HepG2 (cell line): ENCODE measurements around the gene KCTD21. TPM values are rescaled to one million over a fixed set of nuclear protein-coding genes. Genes with fewer than 3 reads are reported as not detected.

Source experiments
- DMAP1 ChIP-seq: IDR thresholded peaks from 2 replicates; pipeline ENCODE4 v1.6.1; 2016
- EEA1 ChIP-seq: sonication (generic); formaldehyde crosslinking; IDR thresholded peaks from 2 replicates; pipeline ENCODE4 v1.5.1; 2020; ENCODE audit warnings: mild to moderate bottlenecking, missing genetic modification reagents, borderline replicate concordance
- GFI1 ChIP-seq: sonication (generic); formaldehyde crosslinking; IDR thresholded peaks from 2 replicates; pipeline ENCODE4 v1.5.0; 2020; ENCODE audit warnings: missing genetic modification reagents, mild to moderate bottlenecking, borderline replicate concordance
- IKZF1 ChIP-seq: fragments of 450-650 bp; IDR thresholded peaks from 2 replicates; pipeline ENCODE4 v1.7.1; 2016
- SMAD3 ChIP-seq: sonication (generic); formaldehyde crosslinking; IDR thresholded peaks from 2 replicates; pipeline ENCODE4 v1.4.0; 2020; ENCODE audit warnings: missing genetic modification reagents
- SNAPC2 ChIP-seq: sonication (generic); formaldehyde crosslinking; IDR thresholded peaks from 2 replicates; pipeline ENCODE4 v1.8.1; 2022; ENCODE audit warnings: mild to moderate bottlenecking, missing genetic modification reagents
- ZNF329 ChIP-seq: sonication (generic); formaldehyde crosslinking; IDR thresholded peaks from 2 replicates; pipeline ENCODE4 v1.9.0; 2021; ENCODE audit warnings: low read depth, mild to moderate bottlenecking, missing genetic modification reagents
- polyA plus RNA-seq, 8 experiments: library from polyadenylated mRNA; depleted of rRNA in 3 of 8; stranded (reverse) in 7 of 8; unstranded in 1 of 8; fragments of >200 nt; fragmentation: Illumina TruSeq in 4 of 8; extraction: Trizol in 4 of 8; gene quantifications; 2 replicates each; pipeline versions ENCODE4 v1.2.1 to v1.2.3, GENCODE V29; 2011 to 2016; ENCODE audit warnings: low read depth in 4 of 8, missing spikeins in 1 of 8, mixed read lengths in 1 of 8; ENCODE audit not compliant: insufficient read depth in 1 of 8
- total RNA-seq, 5 experiments: library from RNA; depleted of rRNA; stranded (reverse); fragments of >200 nt; fragmentation: Illumina TruSeq; extraction: Trizol; gene quantifications; 2 replicates each; pipeline ENCODE4 v1.2.3, GENCODE V29; 2016; ENCODE audit warnings: low read depth in 1 of 5
- TF ChIP-seq, protein P1 (sequence below): sonication (generic); formaldehyde crosslinking; conservative IDR thresholded peaks from 2 replicates; pipeline ENCODE4 v1.4.0; 2020; ENCODE audit warnings: mild to moderate bottlenecking, missing genetic modification reagents, moderate library complexity
- TF ChIP-seq, protein P2 (sequence below): sonication (generic); formaldehyde crosslinking; IDR thresholded peaks from 2 replicates; pipeline ENCODE4 v1.4.0; 2020; ENCODE audit warnings: mild to moderate bottlenecking, missing genetic modification reagents
- TF ChIP-seq, protein P3 (sequence below): sonication (generic); formaldehyde crosslinking; IDR thresholded peaks from 2 replicates; pipeline ENCODE4 v1.4.0; 2020; ENCODE audit warnings: missing genetic modification reagents, borderline replicate concordance
- TF ChIP-seq, protein P4 (sequence below): sonication (generic); formaldehyde crosslinking; IDR thresholded peaks from 2 replicates; pipeline ENCODE4 v1.5.0; 2020; ENCODE audit warnings: missing genetic modification reagents
- TF ChIP-seq, protein P5 (sequence below): sonication (generic); formaldehyde crosslinking; IDR thresholded peaks from 2 replicates; pipeline ENCODE4 v1.4.0; 2020; ENCODE audit warnings: mild to moderate bottlenecking, missing genetic modification reagents
- TF ChIP-seq, protein P6 (sequence below): sonication (generic); formaldehyde crosslinking; conservative IDR thresholded peaks from 2 replicates; pipeline ENCODE4 v1.5.0; 2020; ENCODE audit warnings: missing genetic modification reagents
- TF ChIP-seq, protein P7 (sequence below): sonication (generic); formaldehyde crosslinking; IDR thresholded peaks from 2 replicates; pipeline ENCODE4 v1.4.0; 2020; ENCODE audit warnings: missing genetic modification reagents

KCTD21 gene
- total and polyA plus RNA-seq, 2 of the 13 experiments (the other 11 are each of a cell fraction or from before 2014, with no cell fraction given) = 3.1 to 13.5 TPM

DNA sequence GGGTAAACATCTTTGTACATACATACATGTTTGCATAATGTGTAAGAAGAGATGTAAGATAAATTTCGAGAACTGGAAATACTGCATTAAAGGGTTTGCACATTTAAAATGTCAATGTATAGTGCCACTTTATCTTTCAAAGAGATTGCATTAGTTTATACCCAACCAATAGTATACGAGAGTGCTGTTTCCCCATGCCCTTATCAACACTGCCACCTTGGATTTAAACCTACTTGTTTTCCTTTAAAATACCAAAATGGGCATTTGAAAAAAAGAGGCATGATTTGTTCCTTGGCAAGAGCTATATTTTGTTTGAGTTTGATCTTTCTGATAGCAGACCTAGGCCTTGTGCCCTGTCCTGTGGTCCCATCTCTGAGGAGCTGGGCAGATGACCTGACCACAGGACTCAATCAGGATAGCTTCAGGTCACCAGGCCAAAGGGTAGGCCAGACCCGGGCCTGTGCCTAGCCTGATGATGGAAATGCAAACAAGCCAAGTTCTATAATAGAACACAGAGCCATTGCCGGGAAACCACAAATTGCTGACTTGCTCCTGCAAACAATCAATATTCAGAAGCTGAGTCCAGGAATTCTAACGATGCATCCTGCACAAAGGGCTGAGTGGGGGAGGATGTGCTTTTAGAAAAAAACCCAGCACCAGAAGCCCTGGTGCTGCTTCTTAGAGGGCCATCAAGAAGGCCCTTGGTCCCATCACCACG lies 32.1 kb downstream of the KCTD21 start (continued):
- TF ChIP-seq, protein P1, sequence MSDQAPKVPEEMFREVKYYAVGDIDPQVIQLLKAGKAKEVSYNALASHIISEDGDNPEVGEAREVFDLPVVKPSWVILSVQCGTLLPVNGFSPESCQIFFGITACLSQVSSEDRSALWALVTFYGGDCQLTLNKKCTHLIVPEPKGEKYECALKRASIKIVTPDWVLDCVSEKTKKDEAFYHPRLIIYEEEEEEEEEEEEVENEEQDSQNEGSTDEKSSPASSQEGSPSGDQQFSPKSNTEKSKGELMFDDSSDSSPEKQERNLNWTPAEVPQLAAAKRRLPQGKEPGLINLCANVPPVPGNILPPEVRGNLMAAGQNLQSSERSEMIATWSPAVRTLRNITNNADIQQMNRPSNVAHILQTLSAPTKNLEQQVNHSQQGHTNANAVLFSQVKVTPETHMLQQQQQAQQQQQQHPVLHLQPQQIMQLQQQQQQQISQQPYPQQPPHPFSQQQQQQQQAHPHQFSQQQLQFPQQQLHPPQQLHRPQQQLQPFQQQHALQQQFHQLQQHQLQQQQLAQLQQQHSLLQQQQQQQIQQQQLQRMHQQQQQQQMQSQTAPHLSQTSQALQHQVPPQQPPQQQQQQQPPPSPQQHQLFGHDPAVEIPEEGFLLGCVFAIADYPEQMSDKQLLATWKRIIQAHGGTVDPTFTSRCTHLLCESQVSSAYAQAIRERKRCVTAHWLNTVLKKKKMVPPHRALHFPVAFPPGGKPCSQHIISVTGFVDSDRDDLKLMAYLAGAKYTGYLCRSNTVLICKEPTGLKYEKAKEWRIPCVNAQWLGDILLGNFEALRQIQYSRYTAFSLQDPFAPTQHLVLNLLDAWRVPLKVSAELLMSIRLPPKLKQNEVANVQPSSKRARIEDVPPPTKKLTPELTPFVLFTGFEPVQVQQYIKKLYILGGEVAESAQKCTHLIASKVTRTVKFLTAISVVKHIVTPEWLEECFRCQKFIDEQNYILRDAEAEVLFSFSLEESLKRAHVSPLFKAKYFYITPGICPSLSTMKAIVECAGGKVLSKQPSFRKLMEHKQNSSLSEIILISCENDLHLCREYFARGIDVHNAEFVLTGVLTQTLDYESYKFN = peak; percentile 98
- TF ChIP-seq DMAP1 (peak; percentile 31; the same call in 1 of the 2 replicates), SNAPC2 (CRISPR knock-in tag) (no peak), EEA1 (no peak), IKZF1 (no peak), GFI1 (CRISPR knock-in tag) (peak; percentile 97), SMAD3 (CRISPR knock-in tag) (peak; percentile 96), ZNF329 (CRISPR knock-in tag) (no peak)
- TF ChIP-seq, protein P2, sequence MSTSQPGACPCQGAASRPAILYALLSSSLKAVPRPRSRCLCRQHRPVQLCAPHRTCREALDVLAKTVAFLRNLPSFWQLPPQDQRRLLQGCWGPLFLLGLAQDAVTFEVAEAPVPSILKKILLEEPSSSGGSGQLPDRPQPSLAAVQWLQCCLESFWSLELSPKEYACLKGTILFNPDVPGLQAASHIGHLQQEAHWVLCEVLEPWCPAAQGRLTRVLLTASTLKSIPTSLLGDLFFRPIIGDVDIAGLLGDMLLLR (CRISPR knock-in tag) = no peak
- TF ChIP-seq, protein P3, sequence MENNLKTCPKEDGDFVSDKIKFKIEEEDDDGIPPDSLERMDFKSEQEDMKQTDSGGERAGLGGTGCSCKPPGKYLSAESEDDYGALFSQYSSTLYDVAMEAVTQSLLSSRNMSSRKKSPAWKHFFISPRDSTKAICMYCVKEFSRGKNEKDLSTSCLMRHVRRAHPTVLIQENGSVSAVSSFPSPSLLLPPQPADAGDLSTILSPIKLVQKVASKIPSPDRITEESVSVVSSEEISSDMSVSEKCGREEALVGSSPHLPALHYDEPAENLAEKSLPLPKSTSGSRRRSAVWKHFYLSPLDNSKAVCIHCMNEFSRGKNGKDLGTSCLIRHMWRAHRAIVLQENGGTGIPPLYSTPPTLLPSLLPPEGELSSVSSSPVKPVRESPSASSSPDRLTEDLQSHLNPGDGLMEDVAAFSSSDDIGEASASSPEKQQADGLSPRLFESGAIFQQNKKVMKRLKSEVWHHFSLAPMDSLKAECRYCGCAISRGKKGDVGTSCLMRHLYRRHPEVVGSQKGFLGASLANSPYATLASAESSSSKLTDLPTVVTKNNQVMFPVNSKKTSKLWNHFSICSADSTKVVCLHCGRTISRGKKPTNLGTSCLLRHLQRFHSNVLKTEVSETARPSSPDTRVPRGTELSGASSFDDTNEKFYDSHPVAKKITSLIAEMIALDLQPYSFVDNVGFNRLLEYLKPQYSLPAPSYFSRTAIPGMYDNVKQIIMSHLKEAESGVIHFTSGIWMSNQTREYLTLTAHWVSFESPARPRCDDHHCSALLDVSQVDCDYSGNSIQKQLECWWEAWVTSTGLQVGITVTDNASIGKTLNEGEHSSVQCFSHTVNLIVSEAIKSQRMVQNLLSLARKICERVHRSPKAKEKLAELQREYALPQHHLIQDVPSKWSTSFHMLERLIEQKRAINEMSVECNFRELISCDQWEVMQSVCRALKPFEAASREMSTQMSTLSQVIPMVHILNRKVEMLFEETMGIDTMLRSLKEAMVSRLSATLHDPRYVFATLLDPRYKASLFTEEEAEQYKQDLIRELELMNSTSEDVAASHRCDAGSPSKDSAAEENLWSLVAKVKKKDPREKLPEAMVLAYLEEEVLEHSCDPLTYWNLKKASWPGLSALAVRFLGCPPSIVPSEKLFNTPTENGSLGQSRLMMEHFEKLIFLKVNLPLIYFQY (CRISPR knock-in tag) = peak; percentile 74; the same call in 1 of the 2 replicates
- TF ChIP-seq, protein P4, sequence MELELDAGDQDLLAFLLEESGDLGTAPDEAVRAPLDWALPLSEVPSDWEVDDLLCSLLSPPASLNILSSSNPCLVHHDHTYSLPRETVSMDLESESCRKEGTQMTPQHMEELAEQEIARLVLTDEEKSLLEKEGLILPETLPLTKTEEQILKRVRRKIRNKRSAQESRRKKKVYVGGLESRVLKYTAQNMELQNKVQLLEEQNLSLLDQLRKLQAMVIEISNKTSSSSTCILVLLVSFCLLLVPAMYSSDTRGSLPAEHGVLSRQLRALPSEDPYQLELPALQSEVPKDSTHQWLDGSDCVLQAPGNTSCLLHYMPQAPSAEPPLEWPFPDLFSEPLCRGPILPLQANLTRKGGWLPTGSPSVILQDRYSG (CRISPR knock-in tag) = no peak
- TF ChIP-seq, protein P5, sequence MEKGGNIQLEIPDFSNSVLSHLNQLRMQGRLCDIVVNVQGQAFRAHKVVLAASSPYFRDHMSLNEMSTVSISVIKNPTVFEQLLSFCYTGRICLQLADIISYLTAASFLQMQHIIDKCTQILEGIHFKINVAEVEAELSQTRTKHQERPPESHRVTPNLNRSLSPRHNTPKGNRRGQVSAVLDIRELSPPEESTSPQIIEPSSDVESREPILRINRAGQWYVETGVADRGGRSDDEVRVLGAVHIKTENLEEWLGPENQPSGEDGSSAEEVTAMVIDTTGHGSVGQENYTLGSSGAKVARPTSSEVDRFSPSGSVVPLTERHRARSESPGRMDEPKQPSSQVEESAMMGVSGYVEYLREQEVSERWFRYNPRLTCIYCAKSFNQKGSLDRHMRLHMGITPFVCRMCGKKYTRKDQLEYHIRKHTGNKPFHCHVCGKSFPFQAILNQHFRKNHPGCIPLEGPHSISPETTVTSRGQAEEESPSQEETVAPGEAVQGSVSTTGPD = peak; percentile 75
- TF ChIP-seq, protein P6, sequence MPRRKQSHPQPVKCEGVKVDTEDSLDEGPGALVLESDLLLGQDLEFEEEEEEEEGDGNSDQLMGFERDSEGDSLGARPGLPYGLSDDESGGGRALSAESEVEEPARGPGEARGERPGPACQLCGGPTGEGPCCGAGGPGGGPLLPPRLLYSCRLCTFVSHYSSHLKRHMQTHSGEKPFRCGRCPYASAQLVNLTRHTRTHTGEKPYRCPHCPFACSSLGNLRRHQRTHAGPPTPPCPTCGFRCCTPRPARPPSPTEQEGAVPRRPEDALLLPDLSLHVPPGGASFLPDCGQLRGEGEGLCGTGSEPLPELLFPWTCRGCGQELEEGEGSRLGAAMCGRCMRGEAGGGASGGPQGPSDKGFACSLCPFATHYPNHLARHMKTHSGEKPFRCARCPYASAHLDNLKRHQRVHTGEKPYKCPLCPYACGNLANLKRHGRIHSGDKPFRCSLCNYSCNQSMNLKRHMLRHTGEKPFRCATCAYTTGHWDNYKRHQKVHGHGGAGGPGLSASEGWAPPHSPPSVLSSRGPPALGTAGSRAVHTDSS (CRISPR knock-in tag) = no peak
- TF ChIP-seq, protein P7, sequence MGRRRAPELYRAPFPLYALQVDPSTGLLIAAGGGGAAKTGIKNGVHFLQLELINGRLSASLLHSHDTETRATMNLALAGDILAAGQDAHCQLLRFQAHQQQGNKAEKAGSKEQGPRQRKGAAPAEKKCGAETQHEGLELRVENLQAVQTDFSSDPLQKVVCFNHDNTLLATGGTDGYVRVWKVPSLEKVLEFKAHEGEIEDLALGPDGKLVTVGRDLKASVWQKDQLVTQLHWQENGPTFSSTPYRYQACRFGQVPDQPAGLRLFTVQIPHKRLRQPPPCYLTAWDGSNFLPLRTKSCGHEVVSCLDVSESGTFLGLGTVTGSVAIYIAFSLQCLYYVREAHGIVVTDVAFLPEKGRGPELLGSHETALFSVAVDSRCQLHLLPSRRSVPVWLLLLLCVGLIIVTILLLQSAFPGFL = no peak
